Sigmoid colon (tissue), 7 donors: ENCODE measurements around the gene NSFL1C. TPM values are rescaled to one million over a fixed set of nuclear protein-coding genes. Genes with fewer than 3 reads are reported as not detected.

ENCODE experiments used
- DNase-seq: peaks from one replicate; pipeline ENCODE4 v3.0.0-alpha.2; 2019
- H3K27ac ChIP-seq, 4 donors: fragments of 200-600 bp; sonication (generic); one replicate each; pipeline ENCODE4 v1.5.1; 2016 to 2019; ENCODE audit warnings: mild to moderate bottlenecking in 1 of 4
- H3K27me3 ChIP-seq, 3 donors: fragments of 200-600 bp; sonication (generic); one replicate each; pipeline ENCODE4 v1.5.1; 2019; ENCODE audit warnings: mild to moderate bottlenecking in 1 of 3
- H3K36me3 ChIP-seq, 4 donors: fragments of 200-600 bp; sonication (generic); one replicate each; pipeline ENCODE4 v1.5.1; 2016 to 2019
- H3K4me1 ChIP-seq, 4 donors: fragments of 200-600 bp; sonication (generic); one replicate each; pipeline ENCODE4 v1.5.1; 2017 to 2019
- H3K4me3 ChIP-seq, 4 donors: fragments of 200-600 bp; sonication (generic); one replicate each; pipeline ENCODE4 v1.5.1; 2017 to 2019; ENCODE audit warnings: mild to moderate bottlenecking in 2 of 4, moderate library complexity in 1 of 4
- H3K9me3 ChIP-seq, 4 donors: fragments of 200-600 bp in 3 of 4; sonication (generic) in 3 of 4; one replicate each; pipeline versions ENCODE4 v1.5.1 to v1.6.1; 2013 to 2019
- CTCF ChIP-seq, 4 experiments: fragments of 450-650 bp in 3 of 4; fragments of 200-600 bp in 1 of 4; IDR thresholded peaks; one replicate each; pipeline ENCODE4 v1.5.1; 2016 to 2019; ENCODE audit warnings: antibody characterized with exemption in 4 of 4, mild to moderate bottlenecking in 3 of 4, moderate library complexity in 2 of 4
- EP300 ChIP-seq, 4 donors: sonication (generic); formaldehyde crosslinking; IDR thresholded peaks; one replicate each; pipeline ENCODE4 v1.6.1; 2017; ENCODE audit warnings: antibody characterized with exemption in 4 of 4
- POLR2A ChIP-seq, 2 donors: fragments of 450-650 bp; IDR thresholded peaks; one replicate each; pipeline ENCODE4 v1.6.1; 2016; ENCODE audit warnings: antibody characterized with exemption in 2 of 2, mild to moderate bottlenecking in 2 of 2, moderate library complexity in 2 of 2
- POLR2AphosphoS5 ChIP-seq, 4 donors: sonication (generic); formaldehyde crosslinking; IDR thresholded peaks; one replicate each; pipeline ENCODE4 v1.6.1; 2017; ENCODE audit warnings: antibody characterized with exemption in 4 of 4
- WGBS, 2 donors: extraction: QIAGEN DNeasy Blood & Tissue Kit; methylation state at CpG; one replicate each; pipeline ENCODE4 v1.1.7; 2013; 5-methylcytosine and 5-hydroxymethylcytosine counted together
- intact Hi-C: fragments of 100-400 bp; cut with DNase I; formaldehyde crosslinking; loops from one replicate; pipeline ENCODE4 v1.15.1; 2023
- polyA plus RNA-seq, 3 donors: library from polyadenylated mRNA; stranded (reverse); fragments of 200-250 nt; gene quantifications; one replicate each; pipeline ENCODE4 v1.2.3, GENCODE V29; 2013
- total RNA-seq, 4 donors: library from RNA; depleted of rRNA; stranded (reverse); fragments of >200 nt; gene quantifications; one replicate each; pipeline ENCODE4 v1.1.0, GENCODE V29; 2016
- donor health status: healthy with polysubstance abuse.
- donor health status: Bipolar disorder and iron deficiency.
- donor health status: healthy.

The NSFL1C gene
- total and polyA plus RNA-seq, 7 donors: 33.5 to 61.9 (median 46.5) TPM

- no peak for TF ChIP-seq POLR2AphosphoS5 (IDR thresholded peaks at IDR 0.05)
- no peak for TF ChIP-seq CTCF (IDR thresholded peaks at IDR 0.05)
- TF ChIP-seq POLR2A (IDR thresholded peaks at IDR 0.05): no peak
- TF ChIP-seq EP300 (IDR thresholded peaks at IDR 0.05): no peak
- Histone ChIP-seq H3K4me3 (no peak overlapping the region), H3K9me3 (no peaks in the 10 kb centered on the region), H3K27ac (no peak overlapping the region), H3K36me3 (peaks cover 0 to 50% (median under 1%) of the 10 kb centered on the region in 4 donors), H3K27me3 (no peaks in the 10 kb centered on the region), H3K4me1 (peaks cover 0 to 35% (median 25%) of the 10 kb centered on the region in 4 donors)
- no peak for DNase-seq
- 96 to 97% methylated on average over 9 of the region's 9 CpGs for WGBS, 2 donors
- intact Hi-C loops: no loop called here
These were observed 2.6 kb downstream of the NSFL1C start for GRCh38 chr20:1463971-1464570.

GRCh38 chr20:1462834-1463233 lies 3.8 kb downstream of the NSFL1C start:
- no peak for TF ChIP-seq POLR2AphosphoS5 (IDR thresholded peaks at IDR 0.05)
- TF ChIP-seq POLR2A (IDR thresholded peaks at IDR 0.05): no peak
- no peak for TF ChIP-seq EP300 (IDR thresholded peaks at IDR 0.05)
- no peak for TF ChIP-seq CTCF (IDR thresholded peaks at IDR 0.05)
- Histone ChIP-seq H3K4me1 (peaks cover 0 to 35% (median 25%) of the 10 kb centered on the region in 4 donors), H3K9me3 (no peaks in the 10 kb centered on the region), H3K27ac (no peak overlapping the region), H3K4me3 (no peak overlapping the region), H3K27me3 (no peaks in the 10 kb centered on the region), H3K36me3 (peaks cover 0 to 63% (median 11%) of the 10 kb centered on the region in 4 donors)
- intact Hi-C loops: no loop called here
- no peak for DNase-seq
- WGBS, 2 donors: 63 to 70% methylated on average over 3 of the region's 3 CpGs

- H3K27me3 ChIP-seq: no peaks in the 10 kb centered on the region
- no peak overlapping the region for H3K27ac ChIP-seq
- H3K9me3 ChIP-seq: no peaks in the 10 kb centered on the region
- no peak for TF ChIP-seq POLR2A (IDR thresholded peaks at IDR 0.05)
- TF ChIP-seq POLR2AphosphoS5 (IDR thresholded peaks at IDR 0.05): no peak
- TF ChIP-seq CTCF (IDR thresholded peaks at IDR 0.05): no peak
- TF ChIP-seq EP300 (IDR thresholded peaks at IDR 0.05): no peak
- 95 to 97% methylated on average over 3 of the region's 3 CpGs for WGBS, 2 donors
- DNase-seq: no peak
- intact Hi-C loops: no loop called here
- H3K4me1 ChIP-seq: peaks cover 0 to 30% (median 22%) of the 10 kb centered on the region in 4 donors
- H3K4me3 ChIP-seq: no peak overlapping the region
- H3K36me3 ChIP-seq: peaks cover 0 to 71% (median 18%) of the 10 kb centered on the region in 4 donors
These were observed 4.6 kb downstream of the NSFL1C start for GRCh38 chr20:1462001-1462400.

- Histone ChIP-seq H3K36me3 (peaks cover 3 to 88% (median 26%) of the 10 kb centered on the region in 4 donors), H3K27me3 (no peaks in the 10 kb centered on the region), H3K27ac (no peak overlapping the region), H3K9me3 (no peaks in the 10 kb centered on the region), H3K4me1 (peaks cover 0 to 19% (median 12%) of the 10 kb centered on the region in 4 donors), H3K4me3 (no peak overlapping the region)
- DNase-seq: no peak
- 95 to 97% methylated on average over 2 of the region's 2 CpGs for WGBS, 2 donors
- TF ChIP-seq EP300 (IDR thresholded peaks at IDR 0.05) (no peak), POLR2AphosphoS5 (IDR thresholded peaks at IDR 0.05) (no peak), POLR2A (IDR thresholded peaks at IDR 0.05) (no peak), CTCF (IDR thresholded peaks at IDR 0.05) (no peak)
- intact Hi-C loops: no loop called here
These were observed 6.4 kb downstream of the NSFL1C start for GRCh38 chr20:1460275-1460674.

GRCh38 chr20:1457992-1458391 lies 8.7 kb downstream of the NSFL1C start:
- intact Hi-C loops: no loop called here
- Histone ChIP-seq H3K36me3 (peaks cover 20 to 98% (median 44%) of the 10 kb centered on the region in 4 donors), H3K27ac (no peak overlapping the region), H3K9me3 (no peaks in the 10 kb centered on the region), H3K4me3 (no peak overlapping the region), H3K27me3 (no peaks in the 10 kb centered on the region), H3K4me1 (no peaks in the 10 kb centered on the region)
- TF ChIP-seq POLR2AphosphoS5 (IDR thresholded peaks at IDR 0.05) (no peak), EP300 (IDR thresholded peaks at IDR 0.05) (no peak), POLR2A (IDR thresholded peaks at IDR 0.05) (no peak), CTCF (IDR thresholded peaks at IDR 0.05) (no peak)
- 97 to 99% methylated on average over 2 of the region's 2 CpGs for WGBS, 2 donors
- DNase-seq: no peak
